H1 (cell line): Measurements from ENCODE around the gene CEACAM16. TPM values are rescaled to one million over a fixed set of nuclear protein-coding genes. Genes with fewer than 3 reads are reported as not detected.

Experiments used
- CTCF ChIA-PET: fragments of 300-600 bp; sonication (Branson Sonifier 250); formaldehyde crosslinking; loops from one replicate; lab custom pipeline; 2021; ENCODE audit not compliant: partially characterized antibody; lab: Charles Lee
- POLR2A ChIA-PET: fragments of 300-600 bp; sonication (Branson Sonifier 250); formaldehyde crosslinking; loops from one replicate; lab custom pipeline; 2021; ENCODE audit warnings: inconsistent platforms; ENCODE audit not compliant: partially characterized antibody; lab: Charles Lee
- DNase-seq, 2 experiments: peaks; one replicate each; pipeline versions ENCODE4 v3.0.0 to v3.0.0-alpha.2; 2010 to 2022; ENCODE audit warnings: low spot score in 2 of 2, low read depth in 1 of 2, mixed read lengths in 1 of 2
- FAIRE-seq: peaks from 2 replicates; lab custom pipeline; 2011; peaks lifted over from hg19 to GRCh38; lab: Jason Lieb, UNC
- H2AFZ ChIP-seq: 2 replicates; pipeline ENCODE4 v1.8.1; 2012; ENCODE audit warnings: low read length, inconsistent platforms
- H2AK5ac ChIP-seq: 2 replicates; pipeline ENCODE4 v1.6.1; 2013; ENCODE audit warnings: low read depth, low read length
- H2BK120ac ChIP-seq: replicated peaks from 2 replicates; pipeline ENCODE3; 2013; ENCODE audit warnings: low read depth, low read length, inconsistent platforms
- H2BK12ac ChIP-seq: 2 replicates; pipeline ENCODE4 v1.6.1; 2013; ENCODE audit warnings: low read depth, low read length
- H2BK15ac ChIP-seq: 2 replicates; pipeline ENCODE4 v1.6.1; 2013; ENCODE audit warnings: low read length
- H2BK20ac ChIP-seq: 2 replicates; pipeline ENCODE4 v1.6.1; 2013; ENCODE audit warnings: low read length
- H2BK5ac ChIP-seq: 2 replicates; pipeline ENCODE4 v1.6.1; 2013; ENCODE audit warnings: low read depth, low read length
- H3K14ac ChIP-seq: 2 replicates; pipeline ENCODE4 v1.6.1; 2013; ENCODE audit warnings: inconsistent platforms; ENCODE audit not compliant: insufficient read length
- H3K18ac ChIP-seq: 2 replicates; pipeline ENCODE4 v1.6.1; 2013; ENCODE audit warnings: low read length; ENCODE audit errors: extremely low read depth
- H3K23ac ChIP-seq: 2 replicates; pipeline ENCODE4 v1.6.1; 2013; ENCODE audit warnings: inconsistent platforms; ENCODE audit not compliant: insufficient read length
- H3K23me2 ChIP-seq: 2 replicates; pipeline ENCODE4 v1.6.1; 2013; ENCODE audit warnings: low read depth, low read length
- H3K27ac ChIP-seq: 2 replicates; pipeline ENCODE4 v1.6.1; 2011; ENCODE audit warnings: low read depth, low read length, inconsistent platforms
- H3K27me3 ChIP-seq, 4 experiments: replicated peaks in 1 of 4; 1 replicate in 1 of 4; 2 replicates in 3 of 4; pipeline versions ENCODE4 v1.6.1 to v1.8.1; 2011 to 2013; ENCODE audit warnings: low read length in 3 of 4, mild to moderate bottlenecking in 3 of 4, inconsistent platforms in 2 of 4, mixed read lengths in 2 of 4, moderate library complexity in 1 of 4; ENCODE audit not compliant: control insufficient read depth in 3 of 4, insufficient read depth in 3 of 4; ENCODE audit errors: extremely low read depth in 1 of 4
- H3K36me3 ChIP-seq, 4 experiments: 2 replicates each; pipeline versions ENCODE4 v1.6.1 to v1.8.1; 2011 to 2013; ENCODE audit warnings: mild to moderate bottlenecking in 4 of 4, low read length in 3 of 4, moderate library complexity in 2 of 4, control low read depth in 1 of 4, inconsistent platforms in 1 of 4; ENCODE audit not compliant: insufficient read depth in 4 of 4, control insufficient read depth in 2 of 4
- H3K4ac ChIP-seq: replicated peaks from 2 replicates; pipeline ENCODE3; 2013; ENCODE audit warnings: low read length, low read depth, mixed read lengths, inconsistent platforms; ENCODE audit not compliant: insufficient read length
- H3K4me1 ChIP-seq, 4 experiments: replicated peaks in 1 of 4; 1 replicate in 1 of 4; 2 replicates in 3 of 4; pipeline versions ENCODE4 v1.6.1 to v1.8.1; 2011 to 2013; ENCODE audit warnings: low read length in 3 of 4, inconsistent platforms in 2 of 4, mixed read lengths in 1 of 4; ENCODE audit not compliant: insufficient read depth in 4 of 4, control insufficient read depth in 3 of 4
- H3K4me2 ChIP-seq, 2 experiments: 2 replicates each; pipeline versions ENCODE4 v1.6.1 to v1.8.1; 2011 to 2013; ENCODE audit warnings: low read depth in 2 of 2, low read length in 2 of 2, control low read depth in 1 of 2, inconsistent platforms in 1 of 2, mild to moderate bottlenecking in 1 of 2; ENCODE audit not compliant: insufficient read depth in 1 of 2
- H3K4me3 ChIP-seq, 4 experiments: fragments of 200-600, 300-600 bp in 1 of 4; sonication (generic), shearing (Covaris generic), sonication (Bioruptor Twin) in 1 of 4; 2 replicates each; pipeline versions ENCODE4 v1.5.1 to v1.8.1; 2011 to 2016; ENCODE audit warnings: low read length in 4 of 4, low read depth in 3 of 4, control low read depth in 2 of 4, inconsistent platforms in 2 of 4, mild to moderate bottlenecking in 2 of 4, mixed read lengths in 1 of 4, moderate library complexity in 1 of 4; ENCODE audit not compliant: insufficient read depth in 2 of 4; ENCODE audit errors: extremely low read depth in 1 of 4
- H3K56ac ChIP-seq: replicated peaks from 2 replicates; pipeline ENCODE3; 2013; ENCODE audit warnings: low read depth, mild to moderate bottlenecking, mixed read lengths, low read length, inconsistent platforms; ENCODE audit not compliant: insufficient read length
- H3K79me1 ChIP-seq: 2 replicates; pipeline ENCODE4 v1.6.1; 2013; ENCODE audit warnings: low read depth, low read length, control low read depth
- H3K79me2 ChIP-seq, 2 experiments: 2 replicates each; pipeline versions ENCODE4 v1.6.1 to v1.8.1; 2012 to 2013; ENCODE audit warnings: low read length in 2 of 2, mild to moderate bottlenecking in 2 of 2, inconsistent platforms in 1 of 2; ENCODE audit not compliant: insufficient read depth in 2 of 2, control insufficient read depth in 1 of 2
- H3K9ac ChIP-seq, 4 experiments: replicated peaks in 1 of 4; 1 replicate in 1 of 4; 2 replicates in 3 of 4; pipeline versions ENCODE4 v1.6.1 to v1.8.1; 2011 to 2013; ENCODE audit warnings: low read depth in 3 of 4, low read length in 3 of 4, control low read depth in 2 of 4, mild to moderate bottlenecking in 2 of 4, moderate library complexity in 2 of 4, inconsistent platforms in 1 of 4; ENCODE audit errors: extremely low read depth in 1 of 4
- H3K9me3 ChIP-seq, 2 experiments: 2 replicates each; pipeline versions ENCODE4 v1.6.1 to v1.8.1; 2012 to 2013; ENCODE audit warnings: mild to moderate bottlenecking in 2 of 2, moderate library complexity in 2 of 2, control low read depth in 1 of 2, inconsistent platforms in 1 of 2, low read depth in 1 of 2, low read length in 1 of 2, mixed read lengths in 1 of 2; ENCODE audit not compliant: insufficient read depth in 2 of 2
- H4K20me1 ChIP-seq, 2 experiments: replicated peaks in 1 of 2; 2 replicates each; pipeline versions ENCODE3 to v1.8.1; 2011 to 2013; ENCODE audit warnings: inconsistent platforms in 2 of 2, low read length in 2 of 2, mild to moderate bottlenecking in 1 of 2; ENCODE audit not compliant: insufficient read depth in 2 of 2, control insufficient read depth in 1 of 2
- H4K5ac ChIP-seq: 2 replicates; pipeline ENCODE4 v1.6.1; 2013; ENCODE audit warnings: low read length, low read depth, mixed read lengths, inconsistent platforms; ENCODE audit not compliant: insufficient read length
- H4K8ac ChIP-seq: 2 replicates; pipeline ENCODE4 v1.8.0; 2013; ENCODE audit warnings: mild to moderate bottlenecking, moderate library complexity, low read length, inconsistent platforms; ENCODE audit not compliant: insufficient read depth; ENCODE audit errors: extremely low read depth
- H4K91ac ChIP-seq: replicated peaks from 2 replicates; pipeline ENCODE3; 2013; ENCODE audit warnings: low read length, mixed read lengths, inconsistent platforms; ENCODE audit not compliant: insufficient read length
- WGBS, 2 experiments: shearing (Covaris generic) in 1 of 2; methylation state at CpG; one replicate each; pipeline versions ENCODE4 v1.1.6 to v1.1.7; 2013 to 2015; ENCODE audit warnings: low lambda C conversion rate in 2 of 2, mixed read lengths in 2 of 2, inconsistent platforms in 1 of 2, low coverage in 1 of 2, missing lambda C conversion rate in 1 of 2; ENCODE audit not compliant: insufficient replicate concordance in 2 of 2, insufficient coverage in 1 of 2, insufficient read length in 1 of 2; ENCODE audit errors: extremely low coverage in 1 of 2, missing lambda C conversion rate in 1 of 2; 5-methylcytosine and 5-hydroxymethylcytosine counted together
- polyA plus RNA-seq, 7 experiments: library from polyadenylated mRNA; depleted of rRNA in 3 of 7; stranded (reverse) in 5 of 7; unstranded in 2 of 7; fragments of >200 nt in 5 of 7; fragments of 200-250 nt in 2 of 7; gene quantifications; 1 replicate in 5 of 7; 2 replicates in 1 of 7; 4 replicates in 1 of 7; pipeline versions ENCODE4 v1.2.1 to v1.2.3, GENCODE V29; 2011 to 2013; ENCODE audit warnings: missing spikeins in 2 of 7, mixed read lengths in 2 of 7
- total RNA-seq: library from RNA; stranded (reverse); fragmentation: NEBNext Ultra II Directional; extraction: Animal tissue kit (Norgen Biotek cat#: 25700); gene quantifications from 2 replicates; pipeline ENCODE4 v1.2.1, GENCODE V29; 2021

The CEACAM16 gene
- total and polyA plus RNA-seq, 2 of the 8 experiments (the other 6 are each of a cell fraction or from before 2014, with no cell fraction given), result not detected

- Histone ChIP-seq H2BK5ac (no peak overlapping the region), H4K91ac (no peak overlapping the region), H3K4me3 (no peak overlapping the region), H3K9ac (no peak overlapping the region), H2BK20ac (peak overlapping the region; percentile 80; the same call in 1 of the 2 replicates), H4K20me1 (no peaks in the 10 kb centered on the region), H2AK5ac (0 out of 2 replicates have a peak overlapping the region, but pooled peaks have one; percentile 6), H3K4me1 (peaks cover 0 to 12% (median 8%) of the 10 kb centered on the region in 4 experiments; a peak in 6 of 7 replicates), H3K79me1 (no peaks in the 10 kb centered on the region), H3K56ac (no peak overlapping the region), H2BK15ac (no peak overlapping the region), H2BK120ac (no peak overlapping the region), H3K4ac (no peak overlapping the region), H4K8ac (no peak overlapping the region), H3K23ac (no peak overlapping the region), H3K36me3 (no peaks in the 10 kb centered on the region; a peak in 1 of 8 replicates), H3K23me2 (no peaks in the 10 kb centered on the region; the same call in 1 of the 2 replicates), H2BK12ac (no peak overlapping the region; the same call in 1 of the 2 replicates), H2AFZ (no peak overlapping the region), H3K4me2 (no peak overlapping the region; a peak in 1 of 4 replicates), H3K9me3 (peaks cover 8 to 14% of the 10 kb centered on the region in 2 experiments), H3K79me2 (no peaks in the 10 kb centered on the region), H3K27ac (no peak overlapping the region), H3K14ac (no peak overlapping the region), H4K5ac (no peak overlapping the region), H3K27me3 (no peaks in the 10 kb centered on the region), H3K18ac (peak overlapping the region; percentile 32; the same call in 1 of the 2 replicates)
- no peak for DNase-seq
- 93% methylated on average over 6 of the region's 6 CpGs; no CpG with 5 or more reads in 1 of the 2 experiments for WGBS, 2 experiments
- POLR2A ChIA-PET, result interaction anchor here (0.9 to 1.1 kb wide), 3 partner anchors 27 to 393 kb away, joined by 3 read pairs; no protein-coding TSS in a partner anchor
- CTCF ChIA-PET, result interaction anchor here (0.6 to 20.6 kb wide), 6 partner anchors 13 to 208 kb away, joined by 3 to 468 read pairs (median 3); no protein-coding TSS in a partner anchor
- FAIRE-seq, result no peak
These were observed 18.7 kb downstream of the CEACAM16 start for GRCh38 chr19:44717603-44718002.
